Measurements from ENCODE around the gene OPCML.

DNA sequence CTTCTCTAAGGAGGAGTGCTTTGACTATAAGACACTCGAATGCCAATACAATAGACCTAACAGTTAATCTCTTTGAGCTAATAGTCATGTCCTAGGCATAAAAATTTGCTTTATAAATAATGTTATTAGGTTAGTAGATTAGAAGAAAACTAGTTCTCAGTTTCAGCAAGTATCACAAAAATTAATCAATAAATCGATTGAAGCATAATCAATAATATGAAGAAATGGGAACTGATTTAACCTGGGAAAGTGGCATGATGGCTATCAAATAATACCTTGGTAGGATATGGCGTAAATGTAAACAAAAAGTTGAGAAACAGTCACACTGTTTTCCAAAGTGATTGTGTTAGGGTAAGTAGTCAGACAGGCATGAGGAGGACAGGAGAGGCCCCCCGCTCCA, 676.3 kb downstream of the OPCML start:
- TF ChIP-seq POLR2A (IDR thresholded peaks at IDR 0.05) = no peak
- TF ChIP-seq, protein P1, sequence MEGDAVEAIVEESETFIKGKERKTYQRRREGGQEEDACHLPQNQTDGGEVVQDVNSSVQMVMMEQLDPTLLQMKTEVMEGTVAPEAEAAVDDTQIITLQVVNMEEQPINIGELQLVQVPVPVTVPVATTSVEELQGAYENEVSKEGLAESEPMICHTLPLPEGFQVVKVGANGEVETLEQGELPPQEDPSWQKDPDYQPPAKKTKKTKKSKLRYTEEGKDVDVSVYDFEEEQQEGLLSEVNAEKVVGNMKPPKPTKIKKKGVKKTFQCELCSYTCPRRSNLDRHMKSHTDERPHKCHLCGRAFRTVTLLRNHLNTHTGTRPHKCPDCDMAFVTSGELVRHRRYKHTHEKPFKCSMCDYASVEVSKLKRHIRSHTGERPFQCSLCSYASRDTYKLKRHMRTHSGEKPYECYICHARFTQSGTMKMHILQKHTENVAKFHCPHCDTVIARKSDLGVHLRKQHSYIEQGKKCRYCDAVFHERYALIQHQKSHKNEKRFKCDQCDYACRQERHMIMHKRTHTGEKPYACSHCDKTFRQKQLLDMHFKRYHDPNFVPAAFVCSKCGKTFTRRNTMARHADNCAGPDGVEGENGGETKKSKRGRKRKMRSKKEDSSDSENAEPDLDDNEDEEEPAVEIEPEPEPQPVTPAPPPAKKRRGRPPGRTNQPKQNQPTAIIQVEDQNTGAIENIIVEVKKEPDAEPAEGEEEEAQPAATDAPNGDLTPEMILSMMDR (IDR thresholded peaks at IDR 0.05) = no peak

Data from prostate gland (tissue), 2 donors.